Loucy (cell line): ENCODE measurements around the gene CHST11.

Source experiments
- H2AFZ ChIP-seq: fragments of 200-600 bp; sonication (generic); 2 replicates; pipeline ENCODE4 v1.6.0; 2016; ENCODE audit warnings: antibody characterized with exemption, mild to moderate bottlenecking, low read length, moderate library complexity
- H3F3A ChIP-seq: fragments of 200-600 bp; 2 replicates; pipeline ENCODE4 v1.6.0; 2016; ENCODE audit warnings: antibody characterized with exemption, low read depth, mild to moderate bottlenecking
- H3K27me3 ChIP-seq: fragments of 200-600 bp; sonication (generic); 2 replicates; pipeline ENCODE4 v1.6.1; 2014; ENCODE audit warnings: low read length, mild to moderate bottlenecking; ENCODE audit not compliant: insufficient read depth, poor library complexity, severe bottlenecking
- H3K36me3 ChIP-seq: fragments of 200-600 bp; sonication (generic); 2 replicates; pipeline ENCODE4 v1.6.1; 2016; ENCODE audit warnings: low read length; ENCODE audit not compliant: insufficient read depth
- H3K4me1 ChIP-seq: fragments of 200-600 bp; sonication (generic); 2 replicates; pipeline ENCODE4 v1.5.1; 2014; ENCODE audit warnings: low read length, mild to moderate bottlenecking; ENCODE audit not compliant: insufficient read depth, poor library complexity, severe bottlenecking
- H3K4me2 ChIP-seq: fragments of 200-600 bp; sonication (generic); 2 replicates; pipeline ENCODE4 v1.6.0; 2014; ENCODE audit warnings: antibody characterized with exemption, low read length, low read depth, mild to moderate bottlenecking; ENCODE audit not compliant: poor library complexity, severe bottlenecking
- H3K4me3 ChIP-seq: fragments of 200-600 bp; sonication (generic); 2 replicates; pipeline ENCODE4 v1.5.1; 2014; ENCODE audit warnings: low read length, mild to moderate bottlenecking, mixed read lengths; ENCODE audit not compliant: poor library complexity, severe bottlenecking
- H3K79me2 ChIP-seq: fragments of 200-600 bp; sonication (generic); 2 replicates; pipeline ENCODE4 v1.6.1; 2014; ENCODE audit warnings: low read length; ENCODE audit not compliant: insufficient read depth
- H3K9ac ChIP-seq: fragments of 200-600 bp; sonication (generic); 2 replicates; pipeline ENCODE4 v1.6.0; 2014; ENCODE audit warnings: mild to moderate bottlenecking, low read depth, low read length, moderate library complexity; ENCODE audit not compliant: poor library complexity, severe bottlenecking
- H3K9me2 ChIP-seq: fragments of 200-600 bp; sonication (generic); replicated peaks from 2 replicates; pipeline ENCODE4 v1.6.1; 2016; ENCODE audit warnings: low read depth, low read length, mixed read lengths
- H3K9me3 ChIP-seq: fragments of 200-600 bp; sonication (generic); 2 replicates; pipeline ENCODE4 v1.6.1; 2014; ENCODE audit warnings: mild to moderate bottlenecking, antibody characterized with exemption, low read length, low read depth; ENCODE audit not compliant: insufficient read depth
- H4K20me1 ChIP-seq: fragments of 200-600 bp; sonication (generic); 2 replicates; pipeline ENCODE4 v1.6.0; 2014; ENCODE audit warnings: antibody characterized with exemption, low read length, mild to moderate bottlenecking; ENCODE audit not compliant: insufficient read depth, poor library complexity, severe bottlenecking
- CTCF ChIP-seq: fragments of 200-600 bp; sonication (generic); conservative IDR thresholded peaks from 2 replicates; pipeline ENCODE4 v1.5.1; 2014; ENCODE audit warnings: mild to moderate bottlenecking, antibody characterized with exemption, low read length
- EZH2phosphoT487 ChIP-seq: fragments of 200-600 bp; IDR thresholded peaks from 2 replicates; pipeline ENCODE4 v1.6.1; 2018; ENCODE audit warnings: antibody characterized with exemption, mild to moderate bottlenecking, moderate library complexity, borderline replicate concordance

Gene CHST11

GRCh38 chr12:104475271-104475670 is 18.5 kb downstream of the CHST11 start:
- peaks cover 95% of the 10 kb centered on the region for H3K79me2 ChIP-seq
- H3K27me3 ChIP-seq = no peaks in the 10 kb centered on the region
- H3K9ac ChIP-seq = peak overlapping the region; percentile 57

GRCh38 chr12:104477510-104478390 is 21.0 kb downstream of the CHST11 start:
- Histone ChIP-seq H3K9ac (peak overlapping the region; percentile 75), H3K9me2 (no peaks in the 10 kb centered on the region), H3K9me3 (no peaks in the 10 kb centered on the region), H3K4me1 (peaks cover 84% of the 10 kb centered on the region), H2AFZ (no peak overlapping the region), H3K79me2 (peaks cover 91% of the 10 kb centered on the region), H3K4me2 (peak overlapping the region; percentile 77), H3K27me3 (no peaks in the 10 kb centered on the region), H3F3A (0 out of 2 replicates have a peak, but pooled peaks cover 3% of the 10 kb centered on the region), H3K36me3 (peaks cover 26% of the 10 kb centered on the region; the same call in 1 of the 2 replicates), H3K4me3 (peak overlapping the region; percentile 71), H4K20me1 (peaks cover 37% of the 10 kb centered on the region)
- TF ChIP-seq EZH2phosphoT487 (no peak), CTCF (no peak)

More at GRCh38 chr12:104475271-104475670, 18.5 kb downstream of the CHST11 start:
- Histone ChIP-seq H3K4me3 (peak overlapping the region; percentile 16), H3K36me3 (peaks cover 24% of the 10 kb centered on the region; the same call in 1 of the 2 replicates), H3K9me2 (no peaks in the 10 kb centered on the region), H3K9me3 (no peaks in the 10 kb centered on the region), H3K4me2 (peak overlapping the region; percentile 98), H2AFZ (no peak overlapping the region), H4K20me1 (peaks cover 57% of the 10 kb centered on the region), H3K4me1 (peaks cover 90% of the 10 kb centered on the region), H3F3A (0 out of 2 replicates have a peak, but pooled peaks cover 3% of the 10 kb centered on the region)
- TF ChIP-seq CTCF (no peak), EZH2phosphoT487 (no peak)

- no peaks in the 10 kb centered on the region for H3K9me2 ChIP-seq
- H3K9ac ChIP-seq = peak overlapping the region; percentile 75
- H3K4me1 ChIP-seq = peaks cover 84% of the 10 kb centered on the region
- no peaks in the 10 kb centered on the region for H3K9me3 ChIP-seq
- peaks cover 32% of the 10 kb centered on the region; the same call in 1 of the 2 replicates for H3K36me3 ChIP-seq
- H3K4me3 ChIP-seq = peak overlapping the region; percentile 71
- no peak overlapping the region for H2AFZ ChIP-seq
- H3F3A ChIP-seq = 0 out of 2 replicates have a peak, but pooled peaks cover 3% of the 10 kb centered on the region
- peaks cover 30% of the 10 kb centered on the region for H4K20me1 ChIP-seq
- TF ChIP-seq CTCF (no peak), EZH2phosphoT487 (no peak)
- H3K27me3 ChIP-seq = no peaks in the 10 kb centered on the region
- H3K79me2 ChIP-seq = peaks cover 91% of the 10 kb centered on the region
- peak overlapping the region; percentile 77 for H3K4me2 ChIP-seq
Measured at GRCh38 chr12:104478396-104479122, 21.8 kb downstream of the CHST11 start.
